DMS53 treated with DMSO at 0.1 percent for 48 hours (cell line): ENCODE data around the gene NDUFA13.

Experiments used
- DNase-seq: peaks from one replicate; lab custom pipeline; 2025; ENCODE audit not compliant: unreplicated experiment; lab: John Stamatoyannopoulos, UW

The NDUFA13 gene

DNA sequence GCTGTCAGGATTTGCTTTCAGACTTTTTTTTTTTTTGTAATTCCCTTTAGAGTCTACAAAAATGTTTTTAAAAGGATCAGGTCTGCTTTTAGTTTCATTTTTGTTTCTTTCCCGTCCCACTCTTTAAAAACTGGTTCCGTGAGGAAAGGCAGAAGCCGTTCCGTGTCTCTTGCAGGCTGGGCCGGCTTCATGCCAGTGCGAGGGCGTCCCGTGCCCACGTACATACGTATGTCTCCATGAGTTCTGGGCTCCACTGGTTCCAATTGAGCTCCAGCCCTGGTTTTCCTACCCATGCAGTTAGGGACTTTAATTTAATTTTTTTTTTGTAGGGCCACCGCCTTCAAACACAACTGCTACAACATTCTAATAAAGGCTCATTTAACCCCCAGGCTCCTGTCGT, 9.4 kb upstream of the NDUFA13 start:
- no peak for DNase-seq

DNA sequence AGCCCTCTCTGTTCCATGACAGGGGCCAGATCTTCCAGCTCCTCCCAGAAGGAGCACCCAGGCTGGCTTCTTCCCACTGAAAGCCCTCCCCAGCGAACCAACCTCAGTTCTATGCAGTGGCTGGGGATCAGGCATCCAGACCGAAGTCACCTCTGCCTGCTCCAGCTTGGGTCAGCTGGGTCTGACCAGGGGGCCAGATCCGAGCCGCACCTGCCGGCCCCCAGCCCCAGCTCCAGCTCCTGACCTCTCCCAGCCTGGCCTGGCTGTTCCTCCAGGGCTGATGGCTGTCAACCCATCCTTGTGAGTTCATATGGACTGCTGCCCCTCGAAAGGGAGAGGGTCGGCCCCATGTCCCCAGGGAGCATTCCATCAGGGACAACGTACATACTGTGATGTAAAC, 8.7 kb upstream of the NDUFA13 start:
- no peak for DNase-seq

DNA sequence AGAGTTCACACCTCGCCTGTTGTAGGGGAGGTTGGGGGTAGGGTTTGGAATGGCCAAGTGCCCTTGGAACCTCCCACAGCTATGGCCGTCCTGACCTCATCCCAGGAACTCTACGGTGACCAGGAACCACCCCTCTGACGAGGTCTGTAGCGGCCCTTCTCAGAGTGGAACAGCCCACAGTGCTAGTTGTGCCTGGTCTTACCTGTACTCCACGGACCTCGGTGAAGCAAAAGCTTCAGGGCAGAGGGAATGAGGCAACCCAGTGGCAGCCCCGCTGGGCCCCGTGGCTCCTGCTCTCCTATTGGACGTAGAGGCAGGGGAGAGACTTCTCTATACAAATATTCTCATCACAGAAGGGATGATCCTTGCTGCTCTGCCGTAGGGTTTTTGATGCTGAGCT, 7.8 kb upstream of the NDUFA13 start:
- no peak for DNase-seq

DNA sequence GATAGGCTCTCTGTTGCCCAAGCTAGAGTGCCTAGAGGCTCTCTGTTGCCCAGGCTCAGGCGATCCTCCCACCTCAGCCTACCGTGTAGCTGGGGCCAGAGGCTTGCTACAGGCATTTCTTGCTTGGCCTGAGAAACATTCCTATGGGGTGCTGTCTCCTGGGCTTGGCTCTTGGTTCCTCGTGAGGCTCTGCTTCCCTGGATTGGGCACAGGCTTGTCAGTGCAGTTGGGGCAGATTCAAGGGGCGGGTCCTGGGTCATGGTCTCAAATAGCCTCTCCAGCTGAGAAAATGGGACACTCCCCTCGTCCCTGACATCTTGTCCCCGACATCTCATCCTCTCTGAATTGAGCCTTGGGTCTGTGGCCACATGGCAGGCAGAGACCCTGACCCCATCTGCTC, 5.6 kb upstream of the NDUFA13 start:
- no peak for DNase-seq

DNA sequence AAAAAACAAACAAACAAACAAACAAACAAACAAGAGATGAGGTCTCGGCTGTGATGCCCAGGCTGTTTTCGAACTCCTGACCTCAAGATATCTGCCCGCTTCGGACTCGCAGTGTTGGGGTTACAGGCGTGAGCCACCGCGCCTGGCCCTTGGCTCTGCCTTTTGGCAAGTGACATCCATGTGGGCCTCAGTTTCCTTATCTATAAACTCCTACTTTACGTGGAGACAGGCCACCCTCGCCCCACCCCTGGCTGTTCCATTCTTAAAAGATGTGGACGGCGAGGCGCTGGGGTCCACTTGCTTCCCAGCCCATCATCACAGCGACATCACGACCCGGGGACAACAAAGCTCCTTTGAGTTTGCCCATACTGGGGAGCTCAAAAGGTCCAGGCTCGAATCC, 2.3 kb upstream of the NDUFA13 start:
- DNase-seq = no peak

DNA sequence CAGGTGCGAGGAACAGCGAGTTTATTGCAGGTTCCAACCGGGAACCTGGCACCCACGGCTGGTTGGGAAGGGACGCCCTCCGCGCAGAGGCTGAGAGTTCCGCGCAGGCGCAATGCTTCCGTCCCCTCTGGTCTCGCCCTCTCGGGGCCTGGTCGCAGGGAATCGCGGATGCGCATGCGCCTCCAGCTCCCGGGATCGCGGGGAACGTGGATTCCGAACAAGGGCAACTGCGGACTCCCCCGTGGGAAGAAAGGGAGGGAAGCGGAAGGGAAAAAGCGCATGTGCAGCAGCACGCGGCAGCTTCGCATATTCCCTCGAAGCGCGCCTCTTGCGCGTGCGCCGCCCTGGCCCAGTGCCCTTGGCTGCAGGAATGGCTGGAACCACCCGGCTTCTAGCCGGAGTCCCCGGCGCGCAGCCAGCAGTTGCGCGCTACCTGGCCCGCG, 1.8 kb upstream of the NDUFA13 start:
- DNase-seq = no peak

DNA sequence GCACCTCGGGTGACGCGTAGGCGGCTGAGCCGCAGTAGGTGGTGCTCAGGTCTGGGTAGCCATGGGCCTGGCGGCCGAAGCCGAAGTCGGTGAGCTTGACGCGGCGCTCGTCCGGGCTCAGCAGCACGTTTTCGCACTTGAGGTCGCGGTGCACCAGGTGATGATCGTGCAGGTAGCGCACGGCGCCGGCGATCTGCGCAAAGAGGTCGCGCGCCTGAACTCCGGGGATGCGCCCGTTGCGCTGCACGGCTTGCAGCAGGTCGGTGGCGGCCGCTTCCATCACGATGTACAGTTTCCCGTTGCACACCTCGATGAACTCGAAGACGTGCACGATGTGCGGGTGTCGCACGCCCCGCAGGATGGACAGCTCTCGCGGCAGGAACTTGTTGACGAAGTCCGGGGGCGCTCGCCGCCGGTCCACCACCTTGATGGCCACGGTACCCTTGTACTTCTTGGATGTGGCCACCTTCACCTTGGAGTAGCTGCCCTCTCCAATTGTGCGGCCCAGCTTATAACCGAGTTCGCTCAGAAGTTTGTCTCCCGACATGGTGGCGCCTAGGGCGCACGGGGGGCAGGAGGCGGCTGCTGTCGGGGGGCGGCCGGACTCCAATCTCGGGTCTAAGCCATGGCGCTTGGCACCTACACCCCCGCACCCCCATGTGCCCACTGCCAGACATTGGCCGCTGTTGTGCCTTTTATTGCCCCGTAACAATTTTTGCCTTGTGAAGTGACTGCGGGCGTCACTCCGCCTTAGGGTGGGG, 964 bp upstream of the NDUFA13 start, which contains the start of gene TSSK6:
Gene TSSK6 (minus strand): TSS at position 668 of the 761 bp plus-strand sequence. CDS start 121 bp downstream, at position 547.
- DNase-seq = no peak

DNA sequence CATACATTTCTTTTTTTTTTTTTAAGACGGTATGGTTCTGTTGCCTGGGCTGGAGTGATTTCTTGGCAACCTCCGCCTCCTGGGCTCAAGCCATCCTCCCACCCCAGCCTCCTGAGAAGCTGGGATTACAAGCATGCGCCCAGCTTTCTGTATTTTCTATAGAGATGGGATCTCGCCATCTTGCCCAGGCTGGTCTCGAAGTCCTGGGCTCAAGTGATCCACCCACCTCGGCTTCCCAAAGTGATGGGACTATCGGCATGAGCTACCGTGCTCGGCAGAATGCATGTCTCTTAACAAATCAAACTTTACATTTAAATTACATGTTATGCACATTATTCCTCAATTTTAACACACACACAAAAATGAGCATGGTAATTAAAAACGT, 1.2 kb downstream of the NDUFA13 start:
- DNase-seq = no peak

DNA sequence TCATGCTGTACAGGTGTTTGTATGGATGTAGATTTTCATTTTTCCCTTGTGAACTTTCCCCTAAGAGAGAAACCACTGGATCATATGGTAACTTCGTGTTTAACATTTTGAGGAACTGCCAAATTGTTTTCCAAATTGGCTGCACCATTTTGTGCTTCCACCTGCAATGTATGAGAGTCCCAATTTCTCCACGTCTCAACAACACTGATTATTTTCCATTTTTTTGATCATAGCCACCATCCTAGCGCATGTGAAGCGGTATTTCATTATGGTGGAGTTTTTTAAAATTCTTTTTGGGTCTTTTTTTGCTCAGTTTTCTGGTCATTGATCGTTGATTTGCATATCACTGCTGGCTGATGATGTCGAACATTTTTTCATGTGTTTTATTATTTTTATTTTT, 5.0 kb downstream of the NDUFA13 start:
- no peak for DNase-seq

DNA sequence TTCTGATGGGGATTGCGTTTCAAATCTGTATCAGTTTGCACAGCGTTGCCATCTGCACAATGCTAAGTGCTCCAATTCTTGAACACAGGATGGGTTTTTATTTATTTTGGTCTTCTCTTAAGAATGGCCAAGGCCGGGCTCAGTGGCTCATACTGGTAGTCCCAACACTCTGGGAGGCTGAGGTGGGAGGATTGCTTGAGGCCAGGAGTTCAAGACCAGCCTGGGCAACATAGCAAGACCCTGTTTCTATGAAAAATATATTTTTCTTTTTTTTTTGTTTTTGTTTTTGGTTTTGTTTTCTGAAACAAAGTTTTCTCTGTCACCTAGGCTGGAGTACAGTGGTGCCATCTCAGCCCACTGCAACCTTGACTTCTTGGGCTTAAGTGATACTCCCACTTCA, 7.2 kb downstream of the NDUFA13 start:
- DNase-seq = no peak

DNA sequence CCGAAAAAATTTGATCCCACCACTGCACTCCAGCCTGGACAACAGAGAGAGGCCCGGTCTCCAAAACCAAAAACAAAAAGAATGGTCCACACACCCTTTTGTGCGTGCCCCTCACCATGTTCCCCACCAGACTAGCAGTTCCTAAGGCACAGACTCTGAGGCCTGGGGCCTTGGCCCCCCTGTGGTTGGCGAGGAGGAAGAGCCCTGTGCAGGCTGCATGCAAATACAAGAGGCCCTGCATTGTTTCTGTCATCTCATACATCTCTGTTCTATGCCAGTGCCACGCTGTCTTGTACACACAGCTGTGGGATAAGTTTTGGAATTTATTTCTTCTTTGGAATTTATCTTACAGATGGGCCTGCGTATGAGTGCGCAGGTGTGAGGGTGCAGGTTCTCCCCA, 8.0 kb downstream of the NDUFA13 start:
- no peak for DNase-seq

DNA sequence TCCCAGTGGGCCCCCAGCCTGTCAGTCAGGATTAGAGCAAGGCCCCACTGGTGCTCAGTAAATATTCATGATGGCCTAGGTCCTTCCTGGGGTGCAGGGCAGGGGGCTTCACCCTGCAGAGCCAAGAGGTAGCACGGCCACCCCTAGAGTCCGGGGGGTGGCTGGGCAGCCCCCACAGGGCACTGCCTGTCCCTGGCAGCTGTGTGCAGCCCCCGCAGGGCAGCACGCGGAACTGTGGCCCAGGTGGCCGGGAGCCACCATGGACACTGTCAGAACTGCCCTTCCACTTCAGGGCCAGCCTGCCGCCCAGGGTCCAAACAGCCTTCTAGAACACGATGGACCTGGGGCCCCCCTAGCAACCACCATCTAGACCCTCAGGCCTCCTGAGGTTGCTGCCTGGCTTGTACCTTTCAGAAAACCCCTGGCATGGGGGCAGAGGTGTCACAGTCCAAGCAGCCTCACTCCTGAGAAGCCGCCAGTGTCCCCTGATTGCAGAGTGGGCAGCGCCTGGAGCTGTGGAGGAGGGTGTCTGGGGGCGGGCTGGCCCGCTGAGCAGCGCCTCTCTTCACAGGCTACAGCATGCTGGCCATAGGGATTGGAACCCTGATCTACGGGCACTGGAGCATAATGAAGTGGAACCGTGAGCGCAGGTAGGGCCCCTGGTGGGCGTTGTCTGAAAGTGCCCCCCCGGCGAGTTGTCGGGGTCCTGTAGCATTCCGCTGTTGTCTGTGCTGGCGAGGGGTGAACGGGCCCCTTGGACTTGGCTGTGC, 9.8 kb downstream of the NDUFA13 start:
- no peak for DNase-seq

DNA sequence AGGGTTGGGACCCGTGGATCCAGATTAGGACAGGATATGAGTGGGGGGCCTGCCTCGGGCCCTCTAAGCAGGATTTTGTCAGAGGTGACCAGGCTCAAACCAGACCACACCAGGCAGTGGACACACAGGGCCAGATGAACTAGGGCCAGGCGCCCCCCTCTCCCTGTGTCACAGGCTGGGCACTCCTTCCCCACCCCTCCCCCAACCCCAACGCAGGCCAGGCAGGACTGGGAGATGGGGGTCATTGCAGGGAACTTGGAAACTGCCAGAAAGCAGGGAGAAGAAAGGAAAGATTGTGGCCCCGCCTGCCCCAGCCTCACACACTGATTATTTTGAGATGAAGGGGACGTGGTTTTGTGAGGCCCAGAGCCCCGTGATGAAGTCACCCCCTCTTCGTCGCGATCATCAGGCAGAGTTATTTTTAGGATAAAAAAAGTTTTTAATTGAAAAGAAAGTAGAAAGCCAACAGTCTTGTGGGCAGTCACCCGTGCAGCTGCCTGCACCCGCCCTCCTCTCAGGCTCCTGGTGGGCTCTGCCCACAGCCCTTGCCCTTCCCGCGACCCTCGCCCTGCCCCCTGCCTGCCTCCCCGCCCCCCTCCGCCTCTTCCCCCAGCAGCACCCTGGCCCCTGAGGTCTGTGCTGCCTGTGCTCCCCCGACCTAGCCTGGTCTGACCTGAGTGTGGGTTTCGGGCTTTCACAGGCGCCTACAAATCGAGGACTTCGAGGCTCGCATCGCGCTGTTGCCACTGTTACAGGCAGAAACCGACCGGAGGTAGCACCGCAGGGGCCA, 10.8 kb downstream of the NDUFA13 start:
- no peak for DNase-seq

DNA sequence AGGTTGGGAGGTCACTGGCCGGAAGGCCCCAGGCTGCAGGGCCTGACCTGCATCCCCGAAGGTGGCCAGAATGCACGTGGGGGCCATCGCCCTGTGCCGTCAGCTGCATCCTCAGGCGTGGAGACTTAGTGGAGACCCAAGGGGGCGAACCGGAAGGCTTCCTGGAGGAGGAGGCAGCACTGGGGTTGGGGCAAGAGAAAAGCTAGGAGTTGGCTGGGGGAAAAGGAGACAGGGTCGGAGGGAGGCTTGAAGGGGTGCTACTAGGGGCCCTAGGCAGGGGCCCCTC, 11.3 kb downstream of the NDUFA13 start:
- DNase-seq = no peak

DNA sequence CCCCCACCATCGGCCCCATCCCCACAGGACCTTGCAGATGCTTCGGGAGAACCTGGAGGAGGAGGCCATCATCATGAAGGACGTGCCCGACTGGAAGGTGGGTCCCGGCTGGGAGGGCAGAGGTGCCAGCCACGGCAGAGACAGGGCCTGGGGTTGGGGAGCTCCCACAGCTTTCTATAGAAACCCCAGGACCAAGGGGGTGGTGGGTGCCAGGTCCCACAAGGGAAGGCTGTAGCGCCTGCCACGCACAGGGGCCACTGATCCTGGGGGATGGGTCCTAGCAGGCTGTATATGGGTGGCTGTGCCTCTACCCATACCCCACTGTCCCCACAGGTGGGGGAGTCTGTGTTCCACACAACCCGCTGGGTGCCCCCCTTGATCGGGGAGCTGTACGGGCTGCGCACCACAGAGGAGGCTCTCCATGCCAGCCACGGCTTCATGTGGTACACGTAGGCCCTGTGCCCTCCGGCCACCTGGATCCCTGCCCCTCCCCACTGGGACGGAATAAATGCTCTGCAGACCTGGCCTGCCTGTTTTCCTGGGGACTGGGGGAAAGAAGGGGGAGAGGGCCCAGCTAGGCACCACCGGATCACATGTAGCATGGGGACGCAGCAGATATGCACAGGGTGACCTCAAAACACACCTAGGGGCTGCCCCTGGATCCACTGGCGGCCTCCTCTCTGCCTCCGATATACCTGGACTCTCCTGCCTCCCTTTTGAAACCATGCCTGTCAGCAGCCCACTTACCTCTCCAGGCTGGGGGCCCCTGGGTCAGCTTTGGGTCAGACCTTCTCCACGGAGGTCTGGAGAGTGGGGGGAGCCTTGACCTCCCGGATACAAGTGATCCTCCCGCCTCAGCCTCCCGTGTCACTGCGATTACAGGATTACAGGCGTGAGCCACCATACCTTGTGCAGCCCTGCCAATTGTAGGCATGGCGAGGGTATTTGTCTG, 11.9 kb downstream of the NDUFA13 start:
- no peak for DNase-seq

DNA sequence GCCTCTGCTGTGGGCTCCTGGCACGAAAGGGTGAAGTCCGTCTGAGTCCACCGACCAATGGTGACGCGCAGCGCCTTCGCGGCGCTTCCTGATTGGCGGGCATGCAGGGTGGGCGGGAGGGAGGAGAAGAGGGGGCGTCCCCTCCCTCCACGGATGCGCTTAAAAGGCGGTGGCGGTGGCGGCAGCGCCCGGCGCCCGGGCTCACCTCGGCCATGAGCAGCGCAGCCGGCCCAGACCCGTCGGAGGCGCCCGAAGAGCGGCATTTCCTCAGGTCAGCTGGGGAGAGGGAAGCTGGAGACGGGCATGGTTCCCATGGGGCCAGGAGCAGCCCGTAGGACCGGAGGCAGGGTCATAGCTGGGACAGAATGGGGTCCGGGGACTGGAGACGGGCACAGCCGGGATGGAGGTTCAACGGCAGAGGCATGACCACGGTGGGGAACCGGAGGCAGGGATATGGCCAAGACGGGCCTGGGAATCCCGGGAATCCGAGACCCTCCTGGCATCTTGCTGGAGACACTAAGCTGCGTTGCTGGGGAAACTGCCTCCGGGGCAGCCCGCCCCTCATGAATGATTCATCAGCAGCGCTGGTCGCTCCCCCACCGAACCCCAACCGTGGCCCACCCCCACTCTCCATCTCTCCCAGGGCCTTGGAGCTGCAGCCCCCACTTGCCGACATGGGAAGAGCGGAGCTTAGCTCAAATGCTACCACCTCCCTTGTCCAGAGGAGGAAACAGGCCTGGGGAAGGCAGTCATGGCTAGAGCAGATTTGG, 12.9 kb downstream of the NDUFA13 start, which contains the start of gene YJEFN3:
Gene YJEFN3 (plus strand): TSS at position 191 of the 770 bp plus-strand sequence. CDS start 22 bp downstream, at position 213.
- DNase-seq = no peak

DNA sequence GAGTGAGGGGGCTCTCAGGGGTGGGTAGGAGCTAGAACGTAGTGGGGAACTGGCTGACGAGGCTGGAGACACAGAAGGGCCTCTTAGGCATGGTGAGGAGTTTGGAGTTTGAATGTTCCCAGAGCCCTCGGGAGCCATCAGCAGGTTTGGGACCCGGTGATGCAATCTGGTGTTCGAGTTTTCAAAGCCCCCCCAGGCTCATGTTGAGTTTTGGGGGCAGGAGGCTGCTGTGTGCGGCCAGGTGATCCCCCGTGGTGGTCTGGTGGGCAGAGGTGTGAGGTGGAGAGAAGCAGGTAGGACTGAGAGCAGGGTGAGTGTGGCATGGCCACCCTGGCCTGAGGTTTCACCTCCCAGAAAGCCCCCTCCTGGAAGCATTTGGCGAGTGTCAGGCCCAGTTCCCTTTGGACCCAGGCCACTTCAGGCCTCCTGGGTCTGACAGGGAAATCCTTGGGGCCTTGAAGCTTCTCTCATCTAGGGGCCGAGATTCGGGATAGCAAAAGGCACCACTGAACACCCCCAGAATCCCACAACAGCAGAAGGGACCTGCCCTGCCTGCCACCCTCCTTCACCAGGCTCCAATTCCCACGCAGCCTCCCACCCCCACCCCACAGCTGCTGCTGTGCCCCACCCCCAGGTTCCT, 13.9 kb downstream of the NDUFA13 start:
- DNase-seq = no peak

DNA sequence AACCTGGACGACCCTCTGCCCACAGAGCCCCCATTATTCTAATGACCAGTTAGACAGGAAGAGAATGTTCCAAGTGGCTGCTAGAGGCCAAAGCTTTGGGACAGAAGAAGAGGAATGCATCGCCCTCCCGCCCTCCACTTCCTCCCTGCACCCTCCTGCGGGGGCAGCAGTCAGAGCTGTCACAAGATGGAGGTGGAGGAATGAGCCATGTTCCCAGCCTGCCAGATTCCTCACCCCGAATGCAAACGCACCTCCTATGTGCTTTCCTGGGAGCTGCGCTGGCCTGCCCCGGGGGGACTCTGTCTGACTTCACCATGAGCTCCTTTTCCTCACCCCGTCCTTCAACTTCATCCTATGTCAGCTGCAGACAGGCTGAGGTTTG, 14.4 kb downstream of the NDUFA13 start:
- DNase-seq = no peak

DNA sequence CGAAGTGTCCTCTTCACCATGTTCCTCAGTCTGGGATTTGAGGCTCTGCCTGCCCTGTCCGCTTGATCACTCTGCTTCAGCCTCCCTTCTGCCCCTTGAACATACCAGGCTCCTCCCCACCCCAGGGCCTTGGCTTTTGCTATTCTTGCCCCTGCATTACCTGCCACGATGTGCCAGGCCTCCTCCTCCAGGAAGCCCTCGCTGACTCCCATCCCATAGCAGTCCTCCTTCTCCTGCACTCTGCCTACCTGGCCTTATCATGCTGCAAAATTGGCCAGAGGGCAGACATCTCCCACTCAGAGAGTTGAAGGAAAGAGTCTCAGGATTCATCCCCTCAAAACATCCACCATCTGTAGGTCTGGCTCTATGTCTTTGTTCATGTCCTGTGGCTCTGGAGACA, 14.9 kb downstream of the NDUFA13 start:
- DNase-seq = no peak
